Cardiac fibroblast (primary cell): Measurements from ENCODE around the gene GPR153.

Experiments used
- DNase-seq, 2 donors: peaks; one replicate each; pipeline versions ENCODE4 v3.0.0 to v3.0.0-alpha.2; 2010; ENCODE audit warnings: low read depth in 2 of 2
- H3K4me3 ChIP-seq, 2 donors: replicated peaks in 1 of 2; 1 replicate in 1 of 2; 2 replicates in 1 of 2; pipeline ENCODE4 v1.5.1; 2011; ENCODE audit warnings: low read depth in 2 of 2, low read length in 2 of 2, mild to moderate bottlenecking in 2 of 2, moderate library complexity in 1 of 2
- CTCF ChIP-seq: IDR thresholded peaks from one replicate; pipeline ENCODE4 v1.5.1; 2011; ENCODE audit warnings: low read depth, mild to moderate bottlenecking, low read length, inconsistent platforms

The GPR153 gene

GRCh38 chr1:6274622-6275139, 13.8 kb upstream of the GPR153 start:
- H3K4me3 ChIP-seq, result no peak overlapping the region
- no peak for DNase-seq
- TF ChIP-seq CTCF, result no peak

- no peak for TF ChIP-seq CTCF
- DNase-seq, result no peak
- no peak overlapping the region for H3K4me3 ChIP-seq
Observed at GRCh38 chr1:6274102-6274501, 13.2 kb upstream of the GPR153 start.

DNA sequence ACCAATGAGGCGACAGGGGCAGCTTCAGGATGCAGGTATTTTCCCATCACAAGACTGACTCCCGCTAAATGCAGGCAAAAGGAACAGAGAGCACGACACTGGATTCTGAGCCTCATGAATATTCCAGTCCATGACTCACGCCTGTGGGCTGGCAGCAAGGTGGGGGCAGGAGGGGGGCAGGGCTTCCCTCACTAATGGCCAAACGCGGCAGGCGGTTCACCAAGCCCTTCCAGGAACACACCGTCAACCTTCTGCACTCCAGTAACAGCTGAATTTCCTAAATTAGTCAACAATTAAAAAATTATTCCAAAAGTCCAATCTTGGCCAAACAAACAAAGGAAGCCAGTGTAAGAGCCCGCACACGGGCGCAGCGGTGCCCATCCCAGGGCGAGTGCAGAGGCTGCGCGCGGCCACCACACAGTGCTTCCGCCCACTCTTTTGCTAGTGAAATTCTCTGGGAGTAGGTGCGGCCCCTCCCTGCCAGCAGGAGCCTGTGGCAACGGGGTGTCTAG, 12.5 kb upstream of the GPR153 start:
- no peak for TF ChIP-seq CTCF
- H3K4me3 ChIP-seq, result no peak overlapping the region
- peak; percentile 37 to 39 for DNase-seq

DNA sequence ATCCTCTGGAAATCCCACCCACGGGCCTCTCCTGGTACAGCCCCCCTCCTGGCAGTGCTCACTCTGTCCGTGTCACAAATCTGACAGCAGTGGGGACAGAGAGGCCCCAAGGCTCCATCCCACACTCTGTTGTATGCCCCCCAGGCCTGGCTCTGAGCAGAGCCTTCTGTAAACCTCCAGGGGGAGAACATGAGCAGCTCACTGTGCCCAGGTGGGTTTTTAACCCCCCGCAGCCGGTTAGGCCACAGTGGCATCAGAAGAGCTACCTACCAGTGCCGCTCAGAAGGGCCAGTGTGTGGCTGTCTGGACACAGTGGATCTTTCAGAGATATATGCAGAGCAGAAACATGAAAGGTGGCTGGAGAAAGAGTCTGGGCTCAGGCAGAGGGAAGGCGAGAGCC, 12.0 kb upstream of the GPR153 start:
- no peak for DNase-seq
- H3K4me3 ChIP-seq, result no peak overlapping the region
- TF ChIP-seq CTCF, result no peak

GRCh38 chr1:6272452-6272851, 11.6 kb upstream of the GPR153 start:
- no peak overlapping the region for H3K4me3 ChIP-seq
- DNase-seq, result no peak
- no peak for TF ChIP-seq CTCF

GRCh38 chr1:6271554-6271953, 10.7 kb upstream of the GPR153 start:
- H3K4me3 ChIP-seq, result no peak overlapping the region
- no peak for TF ChIP-seq CTCF
- DNase-seq, result no peak

DNA sequence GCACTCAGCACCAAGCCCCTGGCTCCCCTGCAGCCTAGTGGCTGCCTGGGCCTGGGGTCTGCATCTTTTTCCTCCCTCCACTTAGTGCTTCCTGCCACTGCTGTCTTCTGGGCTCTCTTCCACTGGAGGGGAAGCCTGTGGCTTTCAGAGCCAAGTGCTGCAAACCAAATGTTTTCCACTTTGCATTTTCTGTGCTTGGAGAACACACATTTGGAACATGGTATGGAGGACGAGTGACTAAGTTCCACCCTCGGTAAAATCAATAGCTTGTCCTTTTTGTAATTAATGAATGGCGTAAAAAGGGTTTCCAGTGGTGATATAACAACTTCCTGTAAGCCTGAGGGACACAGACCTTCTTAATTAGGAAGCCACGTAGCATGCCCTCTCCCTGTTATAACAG, 10.1 kb upstream of the GPR153 start:
- no peak for TF ChIP-seq CTCF

More for the DNA sequence above, 10.1 kb upstream of the GPR153 start:
- H3K4me3 ChIP-seq, result no peak overlapping the region
- DNase-seq, result no peak
